Activated T-cell treated with anti-CD3 and anti-CD28 coated beads, Interleukin-2, amount 50 U/mL, for 72 hours (primary cell): ENCODE data around the gene DMD. TPM values are rescaled to one million over a fixed set of nuclear protein-coding genes. Genes with fewer than 3 reads are reported as not detected.

ENCODE experiments used
- ATAC-seq, 2 donors: fragments of 150-1000 bp; cut with Tn5 transposase; replicated peaks in 1 of 2; 2 replicates each; pipeline ENCODE4 v1.10.0; 2021; ENCODE audit warnings: moderate library complexity in 2 of 2, mild to moderate bottlenecking in 1 of 2
- DNase-seq, 2 donors: peaks; one replicate each; pipeline ENCODE4 v3.0.0; 2021 to 2022; ENCODE audit warnings: mixed read lengths in 1 of 2
- H3K27ac Mint-ChIP-seq: one replicate; pipeline ENCODE4 v1.8.0; 2022; ENCODE audit warnings: mild to moderate bottlenecking, moderate library complexity, mixed read lengths
- H3K27me3 Mint-ChIP-seq: one replicate; pipeline ENCODE4 v1.8.0; 2022; ENCODE audit warnings: low read depth, mixed read lengths
- H3K36me3 Mint-ChIP-seq, 2 donors: one replicate each; pipeline ENCODE4 v1.8.0; 2022; ENCODE audit warnings: mixed read lengths in 2 of 2, mild to moderate bottlenecking in 1 of 2; ENCODE audit not compliant: insufficient read depth in 2 of 2
- H3K4me1 Mint-ChIP-seq: one replicate; pipeline ENCODE4 v1.8.0; 2022; ENCODE audit warnings: low read depth, mixed read lengths
- H3K4me3 Mint-ChIP-seq, 2 donors: one replicate each; pipeline ENCODE4 v1.8.0; 2022; ENCODE audit warnings: mild to moderate bottlenecking in 2 of 2, mixed read lengths in 2 of 2, moderate library complexity in 2 of 2
- H3K9me3 Mint-ChIP-seq, 2 donors: one replicate each; pipeline ENCODE4 v1.8.0; 2022; ENCODE audit warnings: mixed read lengths in 2 of 2
- total RNA-seq, 2 donors: library from RNA; stranded (reverse); gene quantifications; one replicate each; pipeline ENCODE4 v1.2.3, GENCODE V29; 2022

DMD gene
- total RNA-seq, 2 donors from 2014 or later: 2.9 to 4.6 TPM

DNA sequence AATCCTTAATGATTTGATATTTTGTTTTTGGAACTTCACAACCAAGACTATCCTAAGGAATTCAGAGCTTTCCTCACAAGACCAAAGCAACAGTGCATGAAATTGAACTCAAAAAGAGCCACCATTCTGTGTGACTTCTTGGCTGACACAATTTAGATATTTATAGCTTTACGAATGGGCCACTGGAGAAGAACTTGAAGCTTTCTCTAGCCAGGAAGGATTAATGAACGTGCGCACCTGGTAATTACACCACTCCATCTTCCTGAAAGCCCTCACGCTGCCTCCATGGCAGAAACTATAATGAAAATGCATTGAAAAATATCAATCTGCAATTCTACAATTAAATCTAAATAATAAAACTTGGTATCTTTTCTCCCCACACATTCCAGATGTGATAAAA, 1057.8 kb downstream of the DMD start:
- no peak overlapping the region for H3K27ac Mint-ChIP-seq
- no peaks in the 10 kb centered on the region for H3K4me1 Mint-ChIP-seq
- no peak for DNase-seq
- no peak overlapping the region for H3K4me3 Mint-ChIP-seq
- no peaks in the 10 kb centered on the region for H3K36me3 Mint-ChIP-seq
- H3K27me3 Mint-ChIP-seq: no peaks in the 10 kb centered on the region
- ATAC-seq: no peak
- H3K9me3 Mint-ChIP-seq: no peaks in the 10 kb centered on the region

GRCh38 chrX:32150141-32150540, 1061.2 kb downstream of the DMD start:
- Mint-ChIP-seq H3K9me3 (no peaks in the 10 kb centered on the region), H3K4me1 (no peaks in the 10 kb centered on the region), H3K4me3 (no peak overlapping the region), H3K36me3 (no peaks in the 10 kb centered on the region), H3K27me3 (no peaks in the 10 kb centered on the region), H3K27ac (no peak overlapping the region)
- ATAC-seq (no peak), DNase-seq (no peak)

DNA sequence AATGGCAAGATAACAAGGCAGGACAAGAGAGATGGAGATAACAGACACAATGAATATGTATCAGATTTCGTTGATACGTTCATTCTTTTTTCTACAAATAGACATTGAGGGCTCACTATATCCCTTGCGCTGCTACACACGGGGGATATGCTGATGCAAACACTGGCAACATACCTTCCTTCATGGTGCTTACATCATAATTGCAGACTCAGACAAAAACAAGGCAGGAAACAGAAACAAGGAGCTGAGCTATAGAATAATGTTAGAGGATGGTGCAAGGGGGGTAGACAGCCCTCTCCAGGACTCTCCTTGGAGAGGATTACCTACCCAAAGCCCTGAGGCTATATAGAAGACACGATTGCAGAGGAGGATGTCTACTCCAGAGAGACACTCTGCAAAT, 1069.5 kb downstream of the DMD start:
- Mint-ChIP-seq H3K27me3 (no peaks in the 10 kb centered on the region), H3K27ac (no peak overlapping the region), H3K4me1 (no peaks in the 10 kb centered on the region), H3K36me3 (no peaks in the 10 kb centered on the region), H3K4me3 (no peak overlapping the region), H3K9me3 (no peaks in the 10 kb centered on the region)
- DNase-seq (no peak), ATAC-seq (no peak)

DNA sequence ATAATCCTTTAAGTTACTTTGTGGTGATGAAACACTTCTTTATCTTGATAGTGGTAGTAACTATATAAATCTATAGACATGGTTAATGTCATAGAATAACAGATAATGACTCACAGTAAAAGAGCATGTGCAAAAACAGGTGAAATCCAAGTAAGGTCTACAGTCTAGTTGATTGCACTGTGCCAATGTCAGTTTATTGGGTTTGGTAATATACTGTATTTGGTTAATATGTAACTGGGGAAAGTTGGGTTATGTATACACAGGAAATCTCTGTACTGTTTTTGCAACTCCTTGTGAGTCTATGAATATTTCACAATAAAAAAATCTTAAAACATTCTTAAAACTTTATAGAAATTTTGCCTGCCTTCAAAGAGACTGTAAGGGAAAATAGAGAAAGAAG, 1071.9 kb downstream of the DMD start:
- Mint-ChIP-seq H3K27me3 (no peaks in the 10 kb centered on the region), H3K36me3 (no peaks in the 10 kb centered on the region), H3K27ac (no peak overlapping the region), H3K4me3 (no peak overlapping the region), H3K9me3 (no peaks in the 10 kb centered on the region), H3K4me1 (no peaks in the 10 kb centered on the region)
- no peak for ATAC-seq
- DNase-seq: no peak

GRCh38 chrX:32137525-32137924, 1073.8 kb downstream of the DMD start:
- H3K9me3 Mint-ChIP-seq: no peaks in the 10 kb centered on the region
- H3K27me3 Mint-ChIP-seq: no peaks in the 10 kb centered on the region
- ATAC-seq (no peak), DNase-seq (no peak)
- no peak overlapping the region for H3K27ac Mint-ChIP-seq
- H3K36me3 Mint-ChIP-seq: no peaks in the 10 kb centered on the region
- H3K4me1 Mint-ChIP-seq: no peaks in the 10 kb centered on the region
- H3K4me3 Mint-ChIP-seq: no peak overlapping the region

- Mint-ChIP-seq H3K27ac (no peak overlapping the region), H3K36me3 (no peaks in the 10 kb centered on the region), H3K4me1 (no peaks in the 10 kb centered on the region), H3K9me3 (peaks cover 0 to 4% of the 10 kb centered on the region in 2 donors), H3K4me3 (no peak overlapping the region), H3K27me3 (no peaks in the 10 kb centered on the region)
- no peak for DNase-seq
- ATAC-seq: no peak
These were observed 1084.4 kb downstream of the DMD start for GRCh38 chrX:32126997-32127396.

DNA sequence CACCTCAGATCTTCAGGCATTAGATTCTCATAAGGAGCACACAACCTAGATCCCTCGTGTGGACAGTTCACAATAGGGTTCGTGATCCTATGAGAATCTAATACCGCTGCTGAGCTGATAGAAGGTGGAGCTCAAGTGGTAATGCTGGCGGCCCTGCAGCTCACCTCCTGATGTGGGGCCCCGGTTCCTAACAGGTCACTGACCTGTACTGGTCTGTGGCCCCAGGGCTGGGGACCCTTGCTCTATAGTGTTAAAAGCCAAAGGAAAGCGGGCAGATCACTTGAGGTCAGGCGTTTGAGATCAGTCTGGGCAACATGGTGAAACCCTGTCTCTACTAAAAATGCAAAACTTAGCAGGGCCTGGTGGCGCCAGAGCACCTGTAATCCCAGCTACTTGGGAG, 1092.5 kb downstream of the DMD start:
- Mint-ChIP-seq H3K27me3 (no peaks in the 10 kb centered on the region), H3K9me3 (peaks cover 1 to 7% of the 10 kb centered on the region in 2 donors), H3K4me1 (no peaks in the 10 kb centered on the region), H3K36me3 (peaks cover 0 to 2% of the 10 kb centered on the region in 2 donors), H3K27ac (no peak overlapping the region), H3K4me3 (no peak overlapping the region)
- no peak for DNase-seq
- no peak for ATAC-seq

DNA sequence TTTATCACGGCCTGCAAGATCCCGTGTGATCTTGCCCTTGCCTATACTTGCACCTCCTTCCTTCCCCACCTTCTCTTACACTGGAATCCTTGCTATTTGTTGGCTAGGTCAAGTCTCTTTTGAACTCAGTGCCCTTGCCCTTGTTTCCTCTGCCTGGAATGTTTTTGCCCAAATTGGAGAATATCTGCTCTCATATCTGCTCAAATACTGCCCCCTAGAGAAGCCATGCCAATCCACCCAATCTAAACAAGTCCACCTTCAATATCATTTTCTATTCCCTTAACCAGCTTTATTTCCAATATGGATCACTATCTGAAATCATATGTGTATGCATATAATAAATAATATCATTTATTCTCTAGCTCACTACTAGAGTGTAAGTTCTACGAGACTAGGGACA, 1095.3 kb downstream of the DMD start:
- no peak for ATAC-seq
- DNase-seq: no peak
- Mint-ChIP-seq H3K36me3 (peaks cover 0 to 2% of the 10 kb centered on the region in 2 donors), H3K4me3 (no peak overlapping the region), H3K27me3 (no peaks in the 10 kb centered on the region), H3K4me1 (no peaks in the 10 kb centered on the region), H3K27ac (no peak overlapping the region), H3K9me3 (peaks cover 1 to 7% of the 10 kb centered on the region in 2 donors)

DNA sequence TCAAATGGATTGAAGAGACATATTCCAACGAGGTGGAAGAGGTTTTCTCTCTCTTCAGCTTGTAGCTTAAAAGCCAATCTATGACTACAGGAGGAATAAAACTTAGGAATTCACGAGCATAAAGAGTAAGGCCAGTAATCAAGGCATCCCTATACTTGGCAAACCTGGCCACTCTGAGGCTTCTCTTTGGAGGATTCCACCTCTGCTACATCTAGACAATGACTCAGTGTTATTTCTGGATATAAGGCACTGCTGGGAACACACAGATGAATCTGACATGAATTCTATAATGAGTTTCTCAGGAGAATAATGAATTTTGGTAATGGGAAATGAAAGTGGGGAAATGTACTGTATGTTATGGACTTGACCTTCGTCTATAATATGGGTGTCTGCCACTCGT, 1123.7 kb downstream of the DMD start:
- DNase-seq: no peak
- H3K9me3 Mint-ChIP-seq: peaks cover 0 to 2% of the 10 kb centered on the region in 2 donors
- H3K4me1 Mint-ChIP-seq: no peaks in the 10 kb centered on the region
- no peaks in the 10 kb centered on the region for H3K36me3 Mint-ChIP-seq
- no peak for ATAC-seq
- H3K4me3 Mint-ChIP-seq: no peak overlapping the region
- no peaks in the 10 kb centered on the region for H3K27me3 Mint-ChIP-seq
- no peak overlapping the region for H3K27ac Mint-ChIP-seq

- H3K27ac Mint-ChIP-seq: no peak overlapping the region
- no peaks in the 10 kb centered on the region for H3K36me3 Mint-ChIP-seq
- H3K4me1 Mint-ChIP-seq: no peaks in the 10 kb centered on the region
- ATAC-seq (no peak), DNase-seq (no peak)
- H3K9me3 Mint-ChIP-seq: peaks cover 0 to 2% of the 10 kb centered on the region in 2 donors
- H3K27me3 Mint-ChIP-seq: no peaks in the 10 kb centered on the region
- H3K4me3 Mint-ChIP-seq: no peak overlapping the region
These were observed 1126.6 kb downstream of the DMD start for GRCh38 chrX:32084757-32085156.

DNA sequence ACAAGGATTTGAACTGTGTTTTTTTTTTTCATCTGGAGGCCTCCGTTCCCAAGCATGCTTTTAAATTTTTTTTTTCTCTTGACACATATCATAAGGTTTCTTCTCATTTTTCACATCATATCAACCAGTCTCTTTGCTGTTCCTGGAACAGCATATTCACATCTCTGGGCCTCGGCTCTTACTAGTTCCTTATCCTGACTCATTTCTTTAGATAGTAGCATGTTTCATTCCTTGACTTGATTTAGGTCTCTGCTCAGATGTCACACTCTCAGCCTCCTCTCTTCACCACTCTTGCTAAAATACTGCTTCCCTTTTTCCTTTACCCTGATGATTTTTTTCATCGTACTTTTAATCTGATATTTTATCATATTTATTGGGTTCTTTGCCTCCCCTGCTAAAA, 1163.1 kb downstream of the DMD start:
- H3K4me3 Mint-ChIP-seq: no peak overlapping the region
- H3K4me1 Mint-ChIP-seq: no peaks in the 10 kb centered on the region
- DNase-seq (no peak), ATAC-seq (no peak)
- no peaks in the 10 kb centered on the region for H3K36me3 Mint-ChIP-seq
- H3K27ac Mint-ChIP-seq: no peak overlapping the region
- no peaks in the 10 kb centered on the region for H3K27me3 Mint-ChIP-seq
- no peaks in the 10 kb centered on the region for H3K9me3 Mint-ChIP-seq

DNA sequence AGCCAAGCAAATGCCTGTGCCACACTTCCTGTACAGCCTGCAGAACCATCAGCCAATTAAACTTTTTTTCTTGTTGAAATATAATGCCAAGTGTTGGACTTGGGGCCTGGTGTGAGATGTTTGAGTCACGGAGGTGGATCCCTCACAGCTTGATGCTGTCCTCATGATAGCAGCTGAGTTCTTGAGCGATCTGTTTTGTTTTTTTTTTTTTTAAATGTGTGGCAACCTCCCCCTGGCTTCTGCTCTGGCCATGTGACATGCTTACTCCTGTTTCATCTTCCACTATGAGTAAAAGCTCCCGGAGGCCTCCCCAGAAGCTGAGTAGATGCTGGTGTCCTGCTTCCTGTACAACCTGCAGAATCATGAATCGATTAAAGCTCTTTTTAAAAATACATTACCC, 1166.2 kb downstream of the DMD start:
- Mint-ChIP-seq H3K4me3 (no peak overlapping the region), H3K27me3 (no peaks in the 10 kb centered on the region), H3K4me1 (no peaks in the 10 kb centered on the region), H3K36me3 (no peaks in the 10 kb centered on the region), H3K9me3 (peaks cover 6 to 8% of the 10 kb centered on the region in 2 donors), H3K27ac (no peak overlapping the region)
- ATAC-seq (no peak), DNase-seq (no peak)

DNA sequence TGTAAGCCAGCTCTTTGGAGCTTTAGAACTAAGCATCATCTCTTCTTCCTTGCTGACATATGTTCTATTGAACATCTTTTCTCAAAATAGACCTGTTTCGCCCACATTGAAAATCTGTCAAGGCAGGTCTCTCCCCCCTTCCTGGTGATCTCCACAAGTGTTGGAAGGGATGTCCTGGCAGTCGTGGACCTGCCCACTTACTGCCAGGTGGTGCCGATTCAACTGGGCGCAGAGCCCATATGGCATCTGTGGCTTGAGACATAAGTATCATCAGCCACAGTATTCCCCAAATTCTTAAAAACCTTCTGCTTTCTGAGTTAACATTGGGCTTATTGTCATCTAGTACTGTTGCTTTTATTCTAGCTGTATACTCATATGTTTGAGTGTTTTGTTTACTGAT, 1170.2 kb downstream of the DMD start:
- ATAC-seq (no peak), DNase-seq (no peak)
- H3K36me3 Mint-ChIP-seq: no peaks in the 10 kb centered on the region
- H3K9me3 Mint-ChIP-seq: peaks cover 10 to 15% of the 10 kb centered on the region in 2 donors
- H3K27me3 Mint-ChIP-seq: no peaks in the 10 kb centered on the region
- H3K4me1 Mint-ChIP-seq: no peaks in the 10 kb centered on the region
- H3K4me3 Mint-ChIP-seq: no peak overlapping the region
- no peak overlapping the region for H3K27ac Mint-ChIP-seq

DNA sequence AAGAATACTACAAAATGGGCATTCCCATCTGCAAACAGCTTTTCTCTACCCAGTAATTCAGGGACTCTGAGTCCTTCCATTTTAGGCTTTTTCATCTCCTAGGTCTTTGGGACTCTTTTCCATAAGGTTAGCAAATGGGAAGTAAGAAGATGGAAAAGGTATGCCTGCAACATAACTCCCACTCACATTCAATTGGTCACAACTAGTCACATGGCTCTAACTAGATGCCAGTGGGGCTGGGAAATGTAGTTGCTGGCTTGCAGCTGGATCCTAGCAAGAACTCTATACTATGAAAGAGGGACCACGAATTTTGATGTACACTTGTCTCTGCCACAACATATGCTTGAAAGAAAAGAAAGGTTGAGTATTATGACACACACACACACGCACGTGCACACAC, 1184.6 kb downstream of the DMD start:
- H3K4me1 Mint-ChIP-seq: no peaks in the 10 kb centered on the region
- H3K4me3 Mint-ChIP-seq: no peak overlapping the region
- H3K27me3 Mint-ChIP-seq: no peaks in the 10 kb centered on the region
- no peak overlapping the region for H3K27ac Mint-ChIP-seq
- no peaks in the 10 kb centered on the region for H3K36me3 Mint-ChIP-seq
- peaks cover 2 to 3% of the 10 kb centered on the region in 2 donors for H3K9me3 Mint-ChIP-seq
- ATAC-seq (no peak), DNase-seq (no peak)
